CD4-positive, alpha-beta T cell treated with Interleukin-4 for 4 hours (primary cell): ENCODE measurements around the gene TNC.

Experiments used
- DNase-seq: peaks from one replicate; pipeline ENCODE4 v3.0.0-alpha.2; 2020

The TNC gene

GRCh38 chr9:115098226-115098965 lies 19.6 kb downstream of the TNC start:
- DNase-seq: no peak

DNA sequence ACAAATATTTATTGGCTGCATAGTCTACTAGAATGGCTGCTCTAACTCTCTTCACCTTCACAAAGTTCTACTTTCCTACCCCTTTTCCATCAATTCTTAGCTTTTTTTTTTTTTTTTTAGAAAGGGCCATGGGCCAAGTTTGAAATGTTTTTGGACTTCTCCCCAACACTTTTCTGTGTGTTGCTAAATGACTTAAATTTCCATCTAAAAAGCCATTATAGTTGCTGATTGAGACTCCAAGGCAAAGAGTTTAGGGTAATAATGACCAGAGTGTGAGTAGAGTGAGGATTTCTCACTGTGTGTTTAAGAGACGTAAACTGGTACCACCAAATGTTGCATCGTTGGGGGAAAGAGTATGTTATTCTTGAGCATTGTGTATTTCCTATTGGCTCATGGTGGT lies 24.4 kb downstream of the TNC start:
- no peak for DNase-seq

GRCh38 chr9:115090486-115090885 lies 27.5 kb downstream of the TNC start:
- DNase-seq: no peak

DNA sequence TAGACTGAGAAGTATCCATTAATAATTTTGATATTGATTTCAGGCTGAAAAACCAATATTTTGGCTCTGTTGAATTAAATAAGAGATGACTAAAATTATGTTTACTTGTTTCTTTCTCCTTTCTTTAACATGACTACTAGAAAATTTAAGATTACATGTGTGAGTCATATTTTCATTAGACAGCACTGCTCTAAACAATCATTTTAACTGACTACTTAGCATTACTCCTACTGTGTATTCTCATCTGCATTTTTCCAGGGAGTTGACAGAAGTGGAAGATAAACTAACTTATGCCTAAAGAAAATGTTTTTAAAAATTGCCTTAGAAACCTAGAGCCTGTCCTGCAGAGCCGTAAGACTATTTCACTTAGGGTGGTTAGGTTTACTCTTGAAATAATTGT lies 29.1 kb downstream of the TNC start:
- no peak for DNase-seq

GRCh38 chr9:115086886-115087285 lies 31.1 kb downstream of the TNC start:
- DNase-seq: no peak

DNA sequence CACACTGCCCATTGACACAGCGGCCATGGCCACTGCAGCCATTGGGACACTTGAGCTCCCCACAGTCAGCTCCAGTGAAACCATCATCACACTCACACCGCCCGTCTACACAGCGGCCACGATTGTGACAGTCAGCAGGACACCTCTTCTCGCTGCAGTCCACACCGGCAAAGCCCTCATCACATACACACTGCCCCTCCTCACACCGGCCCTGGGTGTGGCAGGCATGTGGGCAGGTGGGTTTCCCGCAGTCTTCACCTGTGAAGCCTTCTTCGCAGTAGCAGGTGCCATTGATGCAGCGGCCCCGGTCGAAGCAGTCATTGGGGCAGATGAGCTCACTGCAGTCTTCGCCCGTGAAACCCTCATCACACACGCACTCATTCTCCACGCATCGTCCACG lies 31.5 kb downstream of the TNC start:
- DNase-seq: no peak

DNA sequence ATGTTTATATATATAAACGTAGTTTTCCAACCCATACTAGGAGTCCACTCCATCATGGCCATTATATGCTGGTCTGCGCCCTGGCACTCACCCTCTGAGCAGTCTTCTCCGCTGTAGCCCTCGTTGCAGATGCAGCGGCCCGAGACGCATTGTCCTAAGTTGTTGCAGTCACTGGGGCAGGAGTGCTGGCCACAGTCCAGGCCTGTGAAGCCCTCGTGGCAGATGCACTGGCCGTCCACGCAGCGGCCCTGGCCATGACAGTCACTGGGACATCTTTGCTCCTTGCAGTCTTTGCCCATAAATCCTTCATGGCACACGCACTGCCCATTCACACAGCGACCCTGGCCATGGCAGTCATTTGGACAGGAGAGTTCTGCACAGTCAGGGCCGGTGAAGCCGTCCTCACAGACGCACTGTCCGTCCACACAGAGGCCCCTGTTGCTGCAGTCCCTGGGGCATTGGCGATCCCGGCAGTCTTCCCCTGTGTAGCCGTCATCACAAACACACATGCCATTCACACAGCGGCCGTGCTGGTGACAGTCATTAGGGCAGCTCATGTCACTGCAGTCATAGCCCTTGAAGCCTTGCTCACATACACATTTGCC lies 32.1 kb downstream of the TNC start:
- no peak for DNase-seq

DNA sequence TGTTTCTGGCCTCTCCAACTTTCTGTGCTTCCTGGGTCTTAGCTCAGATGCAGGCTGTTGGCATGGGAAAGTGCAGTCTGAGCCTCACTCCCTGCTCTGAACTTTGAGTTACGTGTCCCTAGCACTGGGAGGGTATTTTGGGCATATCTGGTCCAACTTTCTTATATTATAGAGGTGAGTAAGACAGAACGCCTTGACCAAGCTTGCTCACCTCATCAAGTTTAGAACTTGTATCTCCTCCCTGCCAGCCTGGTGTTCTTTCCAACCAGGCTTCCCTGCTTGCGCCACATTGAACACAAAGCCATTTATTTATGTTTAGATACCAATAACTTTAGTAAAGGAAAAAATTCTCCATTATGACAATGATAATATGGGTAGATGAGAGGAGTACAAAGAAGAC lies 33.2 kb downstream of the TNC start:
- no peak for DNase-seq

GRCh38 chr9:115084157-115084556 lies 33.8 kb downstream of the TNC start:
- DNase-seq: no peak

- no peak for DNase-seq
Measured at GRCh38 chr9:115080242-115080641, 37.7 kb downstream of the TNC start.

- no peak for DNase-seq
Measured at GRCh38 chr9:115079156-115079555, 38.8 kb downstream of the TNC start.

DNA sequence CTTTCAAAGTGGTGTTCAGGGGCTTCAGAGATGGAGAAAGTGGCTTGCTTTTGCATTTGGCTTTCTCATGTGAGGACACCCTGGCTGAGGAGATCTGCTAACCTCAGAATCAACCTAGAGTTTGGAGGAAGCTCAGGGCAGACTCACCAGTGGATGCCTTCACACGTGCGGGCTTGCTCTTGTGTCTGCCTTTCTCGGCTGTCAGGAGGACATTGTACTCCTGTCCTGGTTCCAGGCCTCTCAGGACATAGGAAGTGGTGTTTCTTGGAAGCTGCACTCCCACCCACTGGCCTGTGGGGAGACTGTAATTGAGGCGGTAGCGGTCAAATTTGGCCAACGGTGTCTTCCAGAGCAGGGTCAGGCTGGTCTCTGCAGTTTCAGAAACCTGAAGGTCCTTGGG lies 44.5 kb downstream of the TNC start:
- no peak for DNase-seq

DNA sequence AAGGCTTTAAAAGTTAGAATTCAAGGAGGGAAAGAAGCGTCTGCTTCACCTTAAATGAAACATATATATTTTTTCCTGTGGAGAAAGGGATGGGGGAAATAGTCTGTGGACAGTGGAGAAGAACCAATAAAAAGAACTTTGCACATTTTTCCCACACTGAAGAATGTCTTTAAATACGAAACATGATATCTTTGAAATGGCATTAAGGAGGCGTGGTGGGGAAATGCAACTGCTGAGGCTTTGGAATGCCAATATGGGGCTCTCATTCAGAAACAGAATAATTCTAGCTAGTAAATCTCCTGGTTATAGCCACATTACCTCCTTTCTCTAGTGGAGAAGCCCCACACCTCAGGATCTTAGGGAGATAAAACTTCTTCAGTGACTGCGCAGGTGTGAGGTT lies 46.8 kb downstream of the TNC start:
- DNase-seq: no peak

DNA sequence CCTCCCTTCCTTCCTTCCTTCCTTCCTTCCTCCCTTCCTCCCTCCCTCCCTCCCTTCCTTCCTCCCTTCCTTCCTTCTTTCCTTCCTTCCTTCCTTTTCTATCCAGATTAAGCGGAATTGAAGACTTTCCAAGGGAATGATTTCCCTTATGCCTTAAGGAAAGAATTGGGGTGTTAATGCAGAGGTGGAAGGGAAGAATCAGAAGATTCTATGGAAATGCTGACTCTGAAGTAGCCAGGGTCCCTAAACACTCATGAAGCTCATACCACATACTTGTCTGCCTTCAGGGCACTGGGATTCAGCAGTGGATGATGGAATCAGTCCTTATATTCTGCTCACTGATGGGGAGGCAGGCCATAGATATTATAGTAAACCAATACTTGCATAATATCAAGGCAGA lies 48.2 kb downstream of the TNC start:
- no peak for DNase-seq

DNA sequence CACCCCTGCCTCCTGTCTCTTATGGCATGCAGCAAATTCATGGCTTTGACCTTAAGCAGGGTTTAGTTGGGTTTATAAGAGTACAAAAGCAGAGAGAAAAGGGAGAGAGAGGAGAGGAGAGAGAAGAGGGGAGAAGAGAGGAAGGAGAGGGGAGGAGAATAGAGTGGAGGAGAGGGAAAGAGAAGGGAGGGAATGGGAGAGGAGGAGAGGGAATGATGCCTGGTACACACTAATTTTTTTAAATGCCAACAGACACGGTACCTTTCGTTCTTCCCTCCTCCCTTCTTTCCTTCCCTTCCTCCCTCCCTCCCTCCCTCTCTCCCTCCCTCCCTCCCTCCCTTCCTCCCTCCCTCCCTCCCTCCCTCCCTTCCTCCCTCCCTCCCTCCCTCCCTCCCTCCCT lies 48.7 kb downstream of the TNC start:
- DNase-seq: no peak

DNA sequence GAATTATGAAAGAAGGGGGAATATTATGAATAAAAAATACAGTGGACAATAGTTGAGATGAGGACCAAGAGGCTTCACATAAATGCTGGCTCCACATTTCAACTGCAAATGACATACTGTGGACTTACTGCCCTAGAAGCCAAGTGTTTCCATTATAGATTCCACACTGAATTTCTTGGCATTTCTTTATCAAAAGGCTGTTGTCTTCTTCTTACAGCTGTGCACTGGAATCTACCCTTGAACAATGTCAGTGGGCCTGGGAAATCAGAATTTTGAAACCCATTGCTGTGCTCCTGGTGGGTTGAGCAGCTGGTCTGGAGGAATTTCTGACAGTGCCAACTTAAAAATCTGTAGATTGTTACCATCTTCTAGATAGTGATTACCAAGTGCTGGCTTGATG lies 49.9 kb downstream of the TNC start:
- no peak for DNase-seq

DNA sequence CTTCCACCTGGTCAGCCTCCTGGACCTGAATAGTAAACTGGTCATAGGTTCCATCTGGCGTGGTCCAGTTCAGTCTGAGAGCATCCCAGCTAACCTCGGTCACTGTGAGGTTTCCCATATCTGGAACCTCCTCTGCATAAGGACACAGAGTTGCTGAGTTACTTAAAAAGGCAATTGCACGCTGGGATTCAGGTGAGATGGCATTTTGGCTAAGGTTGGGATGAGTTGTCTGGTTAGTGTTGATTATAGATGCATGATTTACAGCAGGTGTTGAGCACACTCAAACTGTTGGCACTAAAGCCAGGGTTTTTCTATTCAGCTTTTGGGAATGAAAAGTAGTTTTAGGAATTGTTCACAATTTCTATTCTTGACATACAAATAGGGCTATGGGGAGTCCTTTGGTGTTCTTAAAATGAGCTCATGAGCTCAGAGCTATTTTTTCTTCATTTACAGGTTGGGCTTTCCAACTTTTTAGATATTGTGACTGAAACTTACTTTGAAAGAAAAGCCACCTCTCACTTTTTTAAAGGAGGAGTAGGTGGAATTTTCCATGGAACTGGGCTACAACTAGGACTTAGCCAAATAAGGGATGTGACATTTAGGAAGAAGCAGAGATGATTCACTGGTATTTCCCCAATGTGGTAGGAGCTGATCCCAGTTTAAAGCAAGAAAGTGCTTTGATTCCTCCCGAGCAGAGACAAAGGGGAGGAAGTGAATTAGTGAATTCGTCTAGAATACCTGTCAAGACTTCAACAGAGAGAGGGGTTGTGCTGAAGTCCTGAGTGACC lies 54.7 kb downstream of the TNC start:
- no peak for DNase-seq

GRCh38 chr9:115058684-115059315 lies 59.2 kb downstream of the TNC start:
- no peak for DNase-seq

- no peak for DNase-seq
Measured at GRCh38 chr9:115058175-115058574, 59.8 kb downstream of the TNC start.

DNA sequence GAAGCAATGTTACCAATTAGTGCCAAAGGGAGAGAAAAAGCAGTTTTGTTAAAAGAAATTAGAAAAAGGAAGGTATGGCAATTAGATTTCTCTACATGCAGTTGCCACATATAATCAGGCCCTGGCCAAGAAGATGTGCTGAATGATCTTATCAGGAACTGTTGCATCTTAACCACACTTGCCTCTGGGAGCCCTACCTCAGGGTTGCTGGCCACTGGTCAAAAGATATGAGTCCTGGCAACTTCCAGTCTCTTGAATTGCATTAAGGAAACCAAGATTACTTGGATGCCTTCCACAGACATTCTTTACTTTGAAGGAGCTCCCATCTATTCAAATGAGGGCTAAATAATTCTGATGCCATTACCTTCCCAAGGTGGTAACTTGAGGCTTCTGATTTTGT lies 60.4 kb downstream of the TNC start:
- DNase-seq: no peak

DNA sequence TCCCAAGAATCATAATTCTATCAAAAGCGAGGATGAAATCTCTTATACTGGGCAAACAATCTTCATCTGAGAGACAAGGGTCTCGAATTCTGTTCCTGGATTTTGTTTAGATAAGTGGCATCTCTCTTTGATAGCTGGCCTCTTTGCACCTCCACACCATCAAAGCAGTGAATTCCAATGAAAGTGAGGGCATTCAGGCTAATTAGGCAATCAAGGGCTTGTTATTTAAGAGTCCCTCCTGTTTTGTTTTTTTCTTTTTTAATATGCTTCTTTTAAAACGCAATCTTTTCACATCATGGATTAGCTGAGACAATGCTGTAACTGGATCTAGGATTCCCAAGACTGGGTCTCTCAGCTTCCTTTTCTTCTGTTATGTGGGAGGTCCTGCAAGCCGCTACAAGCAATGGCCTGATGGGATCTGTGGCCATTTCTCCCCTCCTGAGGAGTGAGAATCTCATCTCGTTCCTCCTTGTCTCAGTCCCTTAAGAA lies 67.9 kb downstream of the TNC start:
- DNase-seq: no peak

DNA sequence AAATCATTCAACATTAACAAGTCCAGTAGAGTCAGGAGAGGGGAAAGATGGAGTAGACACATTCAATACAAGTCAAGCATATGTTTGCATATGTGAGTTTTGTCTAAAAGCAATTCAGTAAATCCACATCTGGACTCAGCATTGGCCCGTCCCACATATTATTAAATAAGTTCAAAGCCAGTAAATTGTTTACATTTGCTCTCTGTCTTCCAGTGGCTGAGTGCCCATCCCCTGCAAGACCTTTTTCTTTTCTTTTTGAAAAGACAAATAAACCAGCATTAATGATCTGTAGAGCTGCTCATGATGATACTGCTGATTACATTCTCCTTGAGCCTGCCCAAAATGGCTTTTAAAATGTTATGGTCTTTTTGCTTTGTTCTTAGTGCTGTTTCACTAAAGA lies 71.1 kb downstream of the TNC start:
- no peak for DNase-seq

- DNase-seq: no peak
Measured at GRCh38 chr9:115046199-115046598, 71.8 kb downstream of the TNC start.

DNA sequence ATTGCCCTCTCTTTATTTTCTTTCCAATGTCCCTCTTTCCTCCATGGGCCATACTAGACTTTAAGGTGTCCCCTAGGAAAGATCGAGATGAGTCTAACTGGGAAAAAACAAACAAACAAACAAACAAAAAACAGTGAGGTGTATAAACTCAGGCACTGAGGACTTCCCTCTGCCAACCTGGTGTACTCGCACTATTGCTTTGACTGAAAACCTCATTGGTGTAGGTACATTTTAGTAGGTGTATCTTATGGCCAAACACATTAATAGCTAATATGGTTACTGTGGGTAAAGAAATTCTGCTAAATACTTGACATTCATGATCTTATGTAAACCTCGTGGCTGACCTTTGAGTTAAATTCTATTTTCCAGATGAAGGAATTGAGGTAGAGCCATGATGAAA lies 74.3 kb downstream of the TNC start:
- DNase-seq: no peak
